Activated T-cell treated with anti-CD3 and anti-CD28 coated beads, Interleukin-2, amount 50 U/mL, for 4 hours (primary cell): Measurements from ENCODE around the gene ANKRD29. TPM values are rescaled to one million over a fixed set of nuclear protein-coding genes. Genes with fewer than 3 reads are reported as not detected.

Source experiments
- ATAC-seq, 2 donors: fragments of 200-7000 bp; cut with Tn5 transposase; one replicate each; pipeline ENCODE4 v1.10.0; 2021
- DNase-seq: peaks from one replicate; pipeline ENCODE4 v3.0.0-alpha.2; 2020
- H3K27me3 Mint-ChIP-seq: one replicate; pipeline ENCODE4 v1.8.0; 2021; ENCODE audit warnings: low read depth, mixed read lengths
- H3K36me3 Mint-ChIP-seq: one replicate; pipeline ENCODE4 v1.8.0; 2022; ENCODE audit warnings: mixed read lengths; ENCODE audit not compliant: insufficient read depth
- H3K4me1 Mint-ChIP-seq: one replicate; pipeline ENCODE4 v1.8.0; 2021; ENCODE audit warnings: low read depth, mixed read lengths
- H3K4me3 Mint-ChIP-seq: one replicate; pipeline ENCODE4 v1.8.0; 2021; ENCODE audit warnings: mild to moderate bottlenecking, moderate library complexity, mixed read lengths
- H3K9me3 Mint-ChIP-seq: one replicate; pipeline ENCODE4 v1.8.0; 2021; ENCODE audit warnings: mixed read lengths
- total RNA-seq, 3 donors: library from RNA; stranded (reverse); gene quantifications; one replicate each; pipeline ENCODE4 v1.2.1, GENCODE V29; 2021

Gene ANKRD29
- total RNA-seq, 3 donors from 2014 or later: not detected

DNA sequence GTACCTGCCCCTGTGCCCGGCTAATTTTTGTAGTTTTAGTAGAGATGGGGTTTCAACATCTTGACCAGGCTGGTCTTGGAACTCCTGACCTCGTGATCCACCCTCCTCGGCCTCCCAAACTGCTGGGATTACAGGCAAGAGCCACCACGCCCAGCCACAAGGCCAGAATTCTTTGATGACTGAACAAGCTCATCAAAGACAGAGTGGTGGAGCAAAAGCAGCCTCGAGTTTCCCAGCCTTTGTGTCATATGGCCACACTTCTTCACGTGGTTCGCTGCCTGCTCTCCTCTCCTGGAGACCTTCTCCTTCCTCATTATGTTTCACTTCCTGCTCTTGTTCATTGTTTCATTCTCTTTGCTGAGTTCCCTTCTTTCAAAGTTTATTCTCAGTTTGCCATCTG is 66.5 kb downstream of the ANKRD29 start:
- Mint-ChIP-seq H3K36me3 (no peaks in the 10 kb centered on the region), H3K4me3 (no peak overlapping the region), H3K4me1 (no peaks in the 10 kb centered on the region), H3K27me3 (peaks cover 6% of the 10 kb centered on the region), H3K9me3 (no peaks in the 10 kb centered on the region)
- DNase-seq: no peak
- no peak for ATAC-seq

DNA sequence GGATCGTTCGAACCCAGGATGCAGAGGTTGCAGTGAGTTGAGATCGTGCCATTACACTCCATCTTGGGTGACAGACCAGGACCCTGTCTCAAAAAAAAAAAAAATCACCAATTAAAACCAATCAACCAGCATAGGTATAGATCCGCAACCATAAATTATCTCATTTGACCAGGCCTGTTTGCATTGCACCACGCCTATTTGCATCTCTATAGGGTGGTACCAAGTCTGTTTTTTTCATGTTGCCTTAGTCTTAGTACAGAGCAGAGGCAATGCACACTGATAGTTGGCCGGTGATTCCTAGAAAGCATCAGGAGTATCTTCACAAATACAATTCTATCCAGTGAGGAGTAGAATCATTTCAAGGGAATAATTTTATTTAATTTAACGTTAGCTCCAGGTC is 67.1 kb downstream of the ANKRD29 start:
- ATAC-seq: no peak
- no peaks in the 10 kb centered on the region for H3K36me3 Mint-ChIP-seq
- no peaks in the 10 kb centered on the region for H3K4me1 Mint-ChIP-seq
- peaks cover 6% of the 10 kb centered on the region for H3K27me3 Mint-ChIP-seq
- H3K9me3 Mint-ChIP-seq: no peaks in the 10 kb centered on the region
- DNase-seq: no peak
- no peak overlapping the region for H3K4me3 Mint-ChIP-seq

DNA sequence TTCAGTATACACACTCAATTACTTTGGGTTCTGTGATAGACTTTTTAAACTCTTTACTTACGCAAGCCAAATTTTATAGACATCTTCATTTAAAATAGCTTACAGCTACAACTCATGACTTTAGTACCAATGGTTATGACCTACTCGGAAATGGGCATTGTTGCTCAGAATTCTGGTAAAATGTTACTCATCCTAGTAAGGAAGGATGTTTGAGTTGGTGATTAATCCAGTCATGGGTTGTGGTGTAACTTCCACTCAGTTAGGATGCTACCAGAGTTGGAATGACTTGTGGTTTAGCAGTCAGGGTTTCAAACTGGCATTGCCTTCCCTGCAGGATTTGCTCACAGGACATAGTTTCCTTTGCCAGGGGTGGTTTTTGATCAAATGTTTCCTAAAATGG is 69.0 kb downstream of the ANKRD29 start:
- no peak overlapping the region for H3K4me3 Mint-ChIP-seq
- no peaks in the 10 kb centered on the region for H3K4me1 Mint-ChIP-seq
- no peaks in the 10 kb centered on the region for H3K9me3 Mint-ChIP-seq
- H3K36me3 Mint-ChIP-seq: no peaks in the 10 kb centered on the region
- DNase-seq (no peak), ATAC-seq (peak in 1 of 2 donors; percentile 14)
- H3K27me3 Mint-ChIP-seq: peaks cover 6% of the 10 kb centered on the region

DNA sequence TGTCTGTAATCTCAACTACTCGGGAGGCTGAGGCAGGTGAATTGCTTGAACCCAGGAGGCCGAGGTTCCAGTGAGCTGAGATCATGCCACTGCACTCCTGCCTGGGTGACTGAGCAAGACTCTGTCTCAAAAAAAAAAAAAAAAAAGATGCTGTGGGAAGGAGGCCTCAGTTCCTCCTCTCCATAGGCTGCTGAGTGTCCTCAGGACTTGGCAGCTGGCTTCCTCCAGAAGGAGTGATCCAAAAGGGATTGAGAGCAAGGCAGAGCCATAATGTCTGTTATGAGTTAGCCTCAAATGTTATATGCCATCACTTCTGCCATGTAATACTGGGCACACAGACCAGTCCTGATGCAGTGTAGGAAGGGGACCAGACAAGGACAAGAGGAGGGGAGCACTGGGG is 69.8 kb downstream of the ANKRD29 start:
- Mint-ChIP-seq H3K27me3 (peaks cover 6% of the 10 kb centered on the region), H3K4me1 (no peaks in the 10 kb centered on the region), H3K4me3 (no peak overlapping the region), H3K9me3 (no peaks in the 10 kb centered on the region), H3K36me3 (no peaks in the 10 kb centered on the region)
- DNase-seq (no peak), ATAC-seq (no peak)

DNA sequence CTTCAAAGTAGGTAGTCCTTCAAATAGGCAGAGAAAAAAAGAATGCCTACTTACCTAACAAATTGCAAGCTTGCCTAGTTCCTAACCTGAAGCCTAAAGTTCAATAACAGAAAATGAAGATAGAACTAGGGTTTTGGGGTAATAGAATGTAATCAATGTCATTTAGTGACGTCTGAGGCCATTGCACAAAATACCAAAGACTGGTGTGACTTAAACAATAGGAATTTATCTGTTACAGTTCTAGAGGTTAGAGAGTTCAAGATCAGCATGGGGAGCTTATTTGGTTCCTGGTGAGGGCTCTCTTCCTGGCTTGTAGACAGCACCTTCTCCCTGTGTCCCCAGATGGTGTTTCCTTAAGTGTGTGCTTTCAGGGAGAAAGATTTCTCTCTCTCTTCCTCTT is 71.7 kb downstream of the ANKRD29 start:
- no peak overlapping the region for H3K4me3 Mint-ChIP-seq
- no peaks in the 10 kb centered on the region for H3K36me3 Mint-ChIP-seq
- H3K27me3 Mint-ChIP-seq: peaks cover 6% of the 10 kb centered on the region
- peaks cover 6% of the 10 kb centered on the region for H3K4me1 Mint-ChIP-seq
- ATAC-seq (no peak), DNase-seq (no peak)
- no peaks in the 10 kb centered on the region for H3K9me3 Mint-ChIP-seq

DNA sequence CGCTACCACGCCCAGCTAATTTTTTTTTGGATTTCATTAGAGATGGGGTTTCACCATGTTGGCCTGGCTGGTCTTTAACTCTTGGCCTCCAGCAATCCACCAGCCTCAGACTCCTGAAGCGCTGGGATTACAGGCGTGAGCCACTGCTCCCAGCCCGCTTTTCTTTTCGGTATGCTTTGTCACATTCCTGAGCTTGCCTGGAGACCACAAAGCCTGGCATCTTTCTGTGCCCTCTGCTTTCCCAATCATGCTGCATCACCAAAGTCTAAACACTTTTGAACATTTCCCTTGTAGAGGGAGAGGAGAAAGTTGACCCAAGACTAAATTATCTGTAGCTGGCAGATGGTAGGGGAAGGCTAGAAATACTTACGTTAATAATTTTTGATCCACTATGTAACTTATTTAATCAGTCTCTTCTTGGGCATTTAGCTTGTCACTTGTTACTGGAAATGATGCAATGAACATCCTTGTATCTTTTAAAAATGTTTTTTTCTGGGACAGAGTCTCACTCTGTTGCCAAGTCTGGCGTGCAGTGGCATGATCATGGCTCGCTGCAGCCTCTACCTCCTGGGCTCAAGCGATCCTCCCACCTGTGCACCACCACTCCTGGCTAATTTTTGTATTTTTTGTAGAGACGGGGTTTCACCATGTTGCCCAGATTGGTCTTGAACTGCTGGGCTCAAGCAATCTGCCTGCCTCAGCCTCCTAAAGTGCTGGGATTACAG is 73.7 kb downstream of the ANKRD29 start:
- ATAC-seq: no peak
- Mint-ChIP-seq H3K4me3 (no peak overlapping the region), H3K4me1 (peaks cover 19% of the 10 kb centered on the region), H3K27me3 (peaks cover 5% of the 10 kb centered on the region), H3K36me3 (peaks cover 3% of the 10 kb centered on the region), H3K9me3 (no peaks in the 10 kb centered on the region)
- no peak for DNase-seq

DNA sequence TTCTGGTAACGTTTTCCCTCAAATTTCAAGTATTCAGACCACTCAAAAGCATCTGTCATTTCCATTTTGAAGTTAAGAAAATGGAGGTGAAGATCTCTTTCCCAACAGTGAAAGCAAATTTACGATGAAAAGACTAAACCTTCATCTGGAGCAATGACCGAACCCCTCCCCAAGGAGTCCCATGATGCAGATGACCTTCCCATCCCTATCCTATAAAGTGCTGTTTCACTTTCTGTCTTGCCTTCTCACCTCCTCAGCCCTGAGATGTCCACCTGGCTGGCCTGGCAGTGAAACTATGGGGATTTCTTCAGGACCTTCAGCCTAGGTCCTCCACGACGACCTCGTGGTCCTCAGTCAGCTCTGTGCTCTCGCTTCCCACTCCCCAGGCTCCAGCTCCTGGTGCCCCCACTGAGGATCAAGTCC is 75.5 kb downstream of the ANKRD29 start:
- Mint-ChIP-seq H3K27me3 (no peaks in the 10 kb centered on the region), H3K4me3 (peak overlapping the region; percentile 92), H3K4me1 (peaks cover 35% of the 10 kb centered on the region), H3K36me3 (peaks cover 3% of the 10 kb centered on the region), H3K9me3 (no peaks in the 10 kb centered on the region)
- DNase-seq (no peak), ATAC-seq (no peak)

DNA sequence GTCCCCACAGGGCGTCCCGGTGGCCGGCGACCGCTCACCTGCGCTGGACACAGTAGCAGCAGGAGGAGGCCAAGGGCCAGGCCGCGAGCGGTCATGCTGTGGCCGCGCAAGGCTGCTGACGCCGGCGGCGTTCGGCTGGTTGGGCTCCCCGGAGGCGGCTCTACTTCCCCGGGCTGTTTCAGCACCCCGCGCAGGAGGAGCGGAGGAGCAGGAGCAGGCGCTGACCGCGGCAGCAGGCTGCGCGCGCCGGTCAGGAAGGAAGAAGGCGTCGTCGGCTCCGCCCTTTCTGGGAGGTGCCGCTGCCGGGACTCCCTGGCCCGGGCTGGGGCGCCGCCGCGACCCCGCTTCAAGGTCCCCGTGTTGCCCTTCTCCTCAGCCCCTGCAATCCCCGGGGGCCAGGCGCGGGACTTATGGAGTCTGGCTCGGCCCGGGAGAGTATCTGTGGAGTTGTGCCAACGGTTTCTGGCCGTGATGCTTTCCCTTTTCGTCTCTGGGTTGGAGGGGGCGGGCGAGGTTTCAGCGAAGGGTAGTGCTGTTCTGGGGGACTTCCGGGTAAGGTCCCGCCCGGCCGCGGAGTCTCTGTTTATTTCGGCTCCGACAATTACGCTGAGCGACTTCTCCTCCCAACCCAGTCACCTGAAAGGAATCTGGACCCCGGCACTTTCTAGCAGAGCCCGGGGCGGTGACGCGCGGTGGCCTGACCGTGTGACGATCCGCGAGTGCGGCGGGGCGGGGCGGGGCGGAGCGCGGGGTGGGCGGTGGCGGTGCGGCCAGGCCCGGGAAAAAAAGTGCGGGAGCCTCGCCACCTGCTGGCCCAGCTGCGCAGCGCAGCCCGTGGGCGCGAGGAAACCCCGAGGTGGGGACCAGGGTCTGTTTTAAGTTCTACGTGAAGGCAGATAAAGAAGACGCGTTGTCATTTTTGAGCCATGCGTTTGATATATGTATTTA is 76.2 kb downstream of the ANKRD29 start, which contains the start of gene NPC1:
NPC1 (minus strand) TSS at position 258 of the 948 bp plus-strand sequence; CDS start at position 95, 163 bp downstream.
- DNase-seq: peak; percentile 90
- ATAC-seq: peak; percentile 95
- Mint-ChIP-seq H3K9me3 (no peaks in the 10 kb centered on the region), H3K27me3 (no peaks in the 10 kb centered on the region), H3K4me3 (peak within 1 kb of the TSS; percentile 92), H3K36me3 (peaks cover 3% of the 10 kb centered on the region), H3K4me1 (peaks cover 42% of the 10 kb centered on the region)

DNA sequence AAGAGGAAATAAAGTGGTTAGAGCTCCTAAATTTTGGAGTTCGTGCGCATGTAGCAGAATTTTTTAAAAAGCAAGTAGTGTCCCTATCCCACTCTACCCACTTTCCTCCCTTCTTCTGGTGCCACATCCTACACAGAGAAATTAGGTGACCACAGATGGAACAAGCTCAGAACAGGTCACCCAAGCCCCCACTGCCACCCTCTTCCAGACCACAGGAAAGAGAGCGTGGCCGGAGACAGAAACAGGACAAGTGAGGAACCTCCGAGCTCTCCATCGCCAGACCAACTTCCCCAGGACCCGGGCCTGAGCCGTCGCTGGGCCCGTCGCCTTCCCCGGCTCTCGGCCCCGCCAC is 76.8 kb downstream of the ANKRD29 start:
- peaks cover 47% of the 10 kb centered on the region for H3K4me1 Mint-ChIP-seq
- DNase-seq (no peak), ATAC-seq (no peak)
- no peaks in the 10 kb centered on the region for H3K9me3 Mint-ChIP-seq
- H3K4me3 Mint-ChIP-seq: peak overlapping the region; percentile 92
- H3K27me3 Mint-ChIP-seq: no peaks in the 10 kb centered on the region
- H3K36me3 Mint-ChIP-seq: peaks cover 3% of the 10 kb centered on the region

DNA sequence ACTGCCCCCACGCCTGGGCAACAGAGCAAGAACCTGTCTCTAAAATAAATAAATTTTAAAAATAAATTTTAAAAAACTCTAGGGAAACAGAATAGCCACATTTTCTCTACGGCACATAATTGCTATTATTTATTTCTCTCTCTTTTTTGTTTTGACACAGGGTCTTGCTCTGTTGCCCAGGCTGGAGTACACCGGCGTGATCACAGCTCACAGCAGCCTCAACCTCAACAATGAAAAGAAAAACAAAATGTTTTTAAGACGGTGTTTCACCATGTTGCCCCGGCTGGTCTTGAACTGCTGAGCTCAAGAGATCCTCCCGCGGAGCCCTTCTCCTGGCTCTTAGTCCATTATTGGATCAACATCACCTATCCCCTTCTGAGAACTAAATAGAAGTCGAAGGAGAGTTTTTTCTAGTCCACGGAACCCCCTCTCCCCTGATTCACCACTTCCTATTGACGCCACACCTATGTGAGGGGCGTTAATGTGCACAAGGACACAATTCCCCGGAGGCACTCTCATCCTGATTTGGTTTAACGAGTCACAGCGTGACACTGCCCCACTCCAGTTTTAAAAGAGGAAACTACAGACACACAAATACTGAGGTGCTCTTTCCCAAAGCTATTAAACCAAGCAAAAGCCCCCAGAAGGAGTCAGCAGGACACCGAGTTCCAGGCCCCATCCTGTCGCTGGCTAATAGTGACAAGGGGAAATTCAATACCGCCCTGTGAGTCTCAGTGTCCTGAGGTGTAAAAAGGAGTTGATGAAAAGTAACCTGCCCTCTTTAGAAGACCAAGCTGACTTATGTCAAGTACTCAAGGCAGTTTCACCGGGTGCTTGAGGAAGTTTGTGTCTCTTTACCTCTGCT is 77.5 kb downstream of the ANKRD29 start:
- ATAC-seq (no peak), DNase-seq (no peak)
- H3K4me1 Mint-ChIP-seq: peaks cover 54% of the 10 kb centered on the region
- H3K27me3 Mint-ChIP-seq: no peaks in the 10 kb centered on the region
- no peaks in the 10 kb centered on the region for H3K9me3 Mint-ChIP-seq
- H3K36me3 Mint-ChIP-seq: peaks cover 6% of the 10 kb centered on the region
- peak overlapping the region; percentile 92 for H3K4me3 Mint-ChIP-seq

DNA sequence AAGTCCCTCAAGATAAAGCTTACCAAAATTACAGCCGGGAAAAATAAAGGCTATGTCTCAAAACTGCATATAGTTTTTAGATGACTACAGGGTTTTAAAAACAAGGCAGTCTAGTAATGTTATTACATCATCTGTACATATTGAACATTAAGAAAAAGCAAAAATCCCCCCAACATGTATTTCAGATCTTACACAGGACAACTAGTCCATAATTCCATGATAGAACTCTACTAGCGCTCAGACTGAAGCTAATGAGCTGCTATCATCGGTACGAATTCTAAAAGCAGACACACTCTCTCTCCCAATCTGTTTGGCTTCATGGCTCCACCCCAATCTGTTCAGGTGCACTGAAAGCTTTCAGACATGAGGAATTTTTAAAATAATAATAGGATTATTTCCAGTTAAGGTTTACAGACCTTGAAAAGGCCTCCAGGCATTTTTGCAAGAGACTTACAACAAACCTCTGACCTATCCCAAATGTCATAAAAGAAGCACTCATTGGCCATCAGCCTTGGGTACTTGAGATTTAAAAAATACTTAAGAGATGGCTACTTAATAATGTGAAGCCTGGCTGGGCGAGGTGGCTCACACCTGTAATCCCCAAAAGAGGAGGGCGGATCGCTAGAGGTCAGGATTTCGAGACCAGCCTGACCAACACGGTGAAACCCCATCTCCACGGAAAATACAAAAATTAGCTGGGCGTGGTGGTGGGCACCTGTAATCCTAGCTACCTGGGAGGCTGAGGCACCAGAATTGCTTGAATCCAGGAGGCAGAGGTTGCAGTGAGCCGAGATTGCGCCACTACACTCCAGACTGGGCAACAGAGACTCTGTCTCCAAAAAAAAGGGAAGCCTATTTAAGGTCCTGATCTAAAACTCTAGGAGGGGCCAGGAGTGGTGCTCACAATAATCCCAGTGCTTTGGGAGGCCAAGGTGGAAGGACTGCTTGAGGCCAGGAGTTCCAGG is 78.4 kb downstream of the ANKRD29 start:
- H3K9me3 Mint-ChIP-seq: no peaks in the 10 kb centered on the region
- H3K27me3 Mint-ChIP-seq: no peaks in the 10 kb centered on the region
- peaks cover 59% of the 10 kb centered on the region for H3K4me1 Mint-ChIP-seq
- peaks cover 8% of the 10 kb centered on the region for H3K36me3 Mint-ChIP-seq
- no peak for DNase-seq
- no peak for ATAC-seq
- H3K4me3 Mint-ChIP-seq: peak overlapping the region; percentile 38

DNA sequence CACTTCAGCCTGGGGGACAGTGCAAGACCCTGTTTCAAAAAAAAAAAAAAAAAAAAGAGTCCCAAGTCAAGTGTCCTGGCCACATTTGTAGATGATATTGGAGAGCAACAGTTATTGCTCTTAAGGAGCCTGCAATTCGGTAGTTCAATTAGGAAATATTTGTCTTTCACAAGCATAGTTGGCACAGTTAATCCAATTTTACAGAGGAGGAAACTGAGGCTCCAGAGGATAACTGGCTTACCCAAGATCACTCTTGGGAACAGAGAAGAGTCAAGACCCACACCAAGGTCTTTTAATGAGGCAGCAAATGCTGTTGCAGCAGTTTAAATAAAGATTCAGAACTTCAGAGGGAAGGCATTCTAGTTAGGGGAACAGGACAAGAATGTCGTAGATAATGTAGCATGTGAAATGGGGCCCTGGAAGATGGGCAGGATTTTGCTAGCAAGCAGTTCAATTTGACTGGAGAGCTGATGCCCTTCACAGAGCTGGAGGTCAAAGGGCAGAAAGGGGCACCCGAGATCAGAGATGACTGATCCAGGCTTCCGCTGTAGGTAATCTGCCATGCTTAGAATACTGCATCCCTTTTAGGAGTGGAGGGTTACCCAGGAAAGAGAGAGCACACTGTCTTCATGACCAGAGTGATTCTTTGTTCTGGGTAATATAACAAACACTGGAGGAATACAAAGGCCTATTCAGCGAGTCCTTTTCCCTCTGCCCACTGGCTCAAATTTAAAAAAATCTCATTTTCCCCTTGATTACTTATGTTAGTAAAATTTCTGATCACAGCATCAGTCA is 79.4 kb downstream of the ANKRD29 start:
- Mint-ChIP-seq H3K4me1 (peaks cover 70% of the 10 kb centered on the region), H3K36me3 (peaks cover 16% of the 10 kb centered on the region), H3K4me3 (peak overlapping the region; percentile 38), H3K27me3 (no peaks in the 10 kb centered on the region), H3K9me3 (no peaks in the 10 kb centered on the region)
- ATAC-seq (no peak), DNase-seq (no peak)
